HCT116 (cell line): ENCODE measurements around the gene DPH2. TPM values are rescaled to one million over a fixed set of nuclear protein-coding genes. Genes with fewer than 3 reads are reported as not detected.

Source experiments
- ATAC-seq: fragments of 200-7000 bp; cut with Tn5 transposase; 2 replicates; pipeline ENCODE4 v1.9.1; 2020; ENCODE audit warnings: mild to moderate bottlenecking, moderate library complexity
- BruUV-seq: library from RNA; stranded (reverse); fragments of 400-500 nt; replicated peaks from 2 replicates; lab custom pipeline; 2021; lab: Mats Ljungman, UMichigan
- CTCF ChIA-PET: fragments of 300-600 bp; sonication (Branson Sonifier 250); formaldehyde crosslinking; loops from one replicate; lab custom pipeline; 2021; ENCODE audit warnings: antibody characterized with exemption; lab: Charles Lee
- POLR2A ChIA-PET: fragments of 300-600, 350-600 bp; sonication (Branson Sonifier 250); formaldehyde crosslinking; loops from one replicate; lab custom pipeline; 2021; ENCODE audit warnings: antibody characterized with exemption; lab: Charles Lee
- RAD21 ChIA-PET, 2 experiments: fragments of 300-600 bp; sonication (Branson Sonifier 250); formaldehyde crosslinking; loops; one replicate each; lab custom pipeline; 2023; ENCODE audit warnings: low total read pairs in 2 of 2; ENCODE audit not compliant: uncharacterized antibody in 2 of 2, unreplicated experiment in 2 of 2, low non-redundant PET in 1 of 2; lab: Charles Lee
- DNase-seq: peaks from one replicate; pipeline ENCODE4 v3.0.0-alpha.2; 2010; ENCODE audit warnings: low read depth, low spot score
- H2AFZ ChIP-seq: fragments of 200-600 bp; shearing (Covaris generic), sonication (generic); 2 replicates; pipeline ENCODE4 v1.6.1; 2017; ENCODE audit warnings: low read depth, mixed run types, mixed read lengths, antibody characterized with exemption, low read length; ENCODE audit not compliant: poor library complexity, severe bottlenecking
- H3K27ac ChIP-seq: 2 replicates; pipeline ENCODE4 v1.5.1; 2012; ENCODE audit warnings: low read depth, low read length
- H3K27me3 ChIP-seq: fragments of 200-600 bp; sonication (generic); 2 replicates; pipeline ENCODE4 v1.6.1; 2016; ENCODE audit warnings: mixed run types, low read length, mixed read lengths; ENCODE audit not compliant: insufficient read depth
- H3K36me3 ChIP-seq, 2 experiments: fragments of 200-500 bp in 1 of 2; fragments of 200-600 bp in 1 of 2; sonication (Bioruptor generic) in 1 of 2; sonication (generic) in 1 of 2; 2 replicates each; pipeline versions ENCODE4 v1.5.1 to v1.6.1; 2014 to 2016; ENCODE audit warnings: low read length in 2 of 2, inconsistent platforms in 1 of 2, mixed read lengths in 1 of 2, mixed run types in 1 of 2; ENCODE audit not compliant: insufficient read depth in 2 of 2, control insufficient read depth in 1 of 2
- H3K4me1 ChIP-seq, 2 experiments: fragments of 200-600 bp in 1 of 2; sonication (generic) in 1 of 2; 2 replicates each; pipeline versions ENCODE4 v1.5.1 to v1.6.1; 2012 to 2017; ENCODE audit warnings: low read length in 2 of 2, inconsistent platforms in 1 of 2, mild to moderate bottlenecking in 1 of 2, mixed read lengths in 1 of 2, mixed run types in 1 of 2, moderate library complexity in 1 of 2; ENCODE audit not compliant: insufficient read depth in 2 of 2, control insufficient read depth in 1 of 2
- H3K4me2 ChIP-seq: fragments of 200-600 bp; sonication (generic); 2 replicates; pipeline ENCODE4 v1.6.1; 2017; ENCODE audit warnings: mixed run types, low read length, mixed read lengths
- H3K4me3 ChIP-seq, 2 experiments: fragments of 200-600 bp in 1 of 2; sonication (generic) in 1 of 2; replicated peaks in 1 of 2; 2 replicates each; pipeline ENCODE4 v1.5.1; 2011 to 2016; ENCODE audit warnings: low read length in 2 of 2, control low read depth in 1 of 2, low read depth in 1 of 2, mild to moderate bottlenecking in 1 of 2, mixed read lengths in 1 of 2, mixed run types in 1 of 2
- H3K79me2 ChIP-seq: fragments of 200-600 bp; sonication (generic); 2 replicates; pipeline ENCODE4 v1.6.1; 2017; ENCODE audit warnings: mild to moderate bottlenecking, mixed run types, low read length, moderate library complexity, mixed read lengths; ENCODE audit not compliant: insufficient read depth
- H3K9ac ChIP-seq: fragments of 200-600 bp; sonication (generic); 2 replicates; pipeline ENCODE4 v1.6.1; 2016; ENCODE audit warnings: low read length, mixed read lengths
- H3K9me2 ChIP-seq: fragments of 200-600 bp; sonication (generic), shearing (Covaris generic); 2 replicates; pipeline ENCODE4 v1.6.1; 2017; ENCODE audit warnings: mixed run types, mild to moderate bottlenecking, moderate library complexity; ENCODE audit not compliant: insufficient read depth
- H3K9me3 ChIP-seq, 2 experiments: fragments of 200-500 bp in 1 of 2; fragments of 200-600 bp in 1 of 2; sonication (Bioruptor generic) in 1 of 2; sonication (generic) in 1 of 2; 2 replicates each; pipeline ENCODE4 v1.6.1; 2014 to 2017; ENCODE audit warnings: low read length in 2 of 2, mixed read lengths in 2 of 2, inconsistent platforms in 1 of 2, low read depth in 1 of 2, mild to moderate bottlenecking in 1 of 2, mixed run types in 1 of 2, moderate library complexity in 1 of 2; ENCODE audit not compliant: control insufficient read depth in 1 of 2, insufficient read depth in 1 of 2
- H4K20me1 ChIP-seq: fragments of 200-600 bp; sonication (generic), shearing (Covaris generic); 2 replicates; pipeline ENCODE4 v1.6.1; 2017; ENCODE audit warnings: mixed run types, mild to moderate bottlenecking, moderate library complexity; ENCODE audit not compliant: insufficient read depth
- ATF3 ChIP-seq: IDR thresholded peaks from 2 replicates; pipeline ENCODE4 v1.6.1; 2012
- CBX3 ChIP-seq: IDR thresholded peaks from 2 replicates; pipeline ENCODE4 v1.6.1; 2012; ENCODE audit warnings: low read depth
- CEBPB ChIP-seq: IDR thresholded peaks from 2 replicates; pipeline ENCODE4 v1.6.1; 2012; ENCODE audit warnings: low read depth
- CTCF ChIP-seq, 3 experiments: fragments of 200-600 bp in 1 of 3; sonication (generic) in 1 of 3; IDR thresholded peaks in 2 of 3; conservative IDR thresholded peaks in 1 of 3; 2 replicates each; pipeline ENCODE4 v1.5.1; 2012 to 2017; ENCODE audit warnings: low read depth in 2 of 3, low read length in 2 of 3, antibody characterized with exemption in 1 of 3, borderline replicate concordance in 1 of 3, control low read depth in 1 of 3, mild to moderate bottlenecking in 1 of 3, mixed read lengths in 1 of 3, mixed run types in 1 of 3, moderate library complexity in 1 of 3; ENCODE audit not compliant: insufficient read depth in 1 of 3
- EGR1 ChIP-seq: IDR thresholded peaks from 2 replicates; pipeline ENCODE4 v1.6.1; 2012; ENCODE audit warnings: low read depth
- ELF1 ChIP-seq: IDR thresholded peaks from 2 replicates; pipeline ENCODE4 v1.6.1; 2012; ENCODE audit warnings: low read depth, borderline replicate concordance
- FOSL1 ChIP-seq: IDR thresholded peaks from 2 replicates; pipeline ENCODE4 v1.6.1; 2012; ENCODE audit warnings: low read depth
- MAX ChIP-seq: IDR thresholded peaks from 2 replicates; pipeline ENCODE4 v1.6.1; 2012
- POLR2A ChIP-seq: IDR thresholded peaks from 2 replicates; pipeline ENCODE4 v1.7.0; 2011; ENCODE audit warnings: borderline replicate concordance; ENCODE audit not compliant: insufficient read depth, insufficient read length; ENCODE audit errors: extremely low read depth
- POLR2AphosphoS5 ChIP-seq: IDR thresholded peaks from 2 replicates; pipeline ENCODE4 v1.6.1; 2011; ENCODE audit warnings: mild to moderate bottlenecking, low read depth, low read length, moderate library complexity
- RAD21 ChIP-seq: IDR thresholded peaks from 2 replicates; pipeline ENCODE4 v1.6.1; 2012; ENCODE audit warnings: low read depth, mild to moderate bottlenecking
- REST ChIP-seq: IDR thresholded peaks from 2 replicates; pipeline ENCODE4 v1.6.1; 2012; ENCODE audit warnings: low read depth
- SIN3A ChIP-seq: IDR thresholded peaks from 2 replicates; pipeline ENCODE4 v1.6.1; 2012; ENCODE audit warnings: low read depth
- SRF ChIP-seq: IDR thresholded peaks from 2 replicates; pipeline ENCODE4 v1.6.1; 2012; ENCODE audit warnings: low read depth
- TCF7L2 ChIP-seq: IDR thresholded peaks from 2 replicates; pipeline ENCODE4 v1.7.0; 2011; ENCODE audit warnings: borderline replicate concordance, inconsistent platforms; ENCODE audit not compliant: insufficient read depth, insufficient read length; ENCODE audit errors: extremely low read depth
- YY1 ChIP-seq: IDR thresholded peaks from 2 replicates; pipeline ENCODE4 v1.6.1; 2011; ENCODE audit warnings: low read length, low read depth, moderate library complexity, mild to moderate bottlenecking; ENCODE audit not compliant: insufficient replicate concordance; ENCODE audit errors: extremely low read depth
- ZBTB33 ChIP-seq: IDR thresholded peaks from 2 replicates; pipeline ENCODE4 v1.6.1; 2011; ENCODE audit warnings: mild to moderate bottlenecking, low read length, moderate library complexity; ENCODE audit not compliant: insufficient replicate concordance; ENCODE audit errors: extremely low read depth
- ZFX ChIP-seq: fragments of 450-650 bp; IDR thresholded peaks from 2 replicates; pipeline ENCODE4 v1.6.1; 2017
- ZNF274 ChIP-seq: fragments of 200-500 bp; sonication (Bioruptor generic); IDR thresholded peaks from 2 replicates; pipeline ENCODE4 v1.6.1; 2014; ENCODE audit warnings: mild to moderate bottlenecking, low read depth, low read length, inconsistent platforms
- intact Hi-C: fragments of 100-400 bp; cut with micrococcal nuclease; formaldehyde crosslinking; loops from 2 replicates; pipeline ENCODE4 v1.10.0; 2022
- total RNA-seq: library from RNA; stranded (reverse); gene quantifications from one replicate; pipeline ENCODE4 v1.2.1, GENCODE V29; 2021; ENCODE audit not compliant: unreplicated experiment

Gene DPH2
- total RNA-seq, 1 experiment from 2014 or later: 53.2 TPM

GRCh38 chr1:43981636-43982035 is 11.8 kb downstream of the DPH2 start:
- TF ChIP-seq CBX3: no peak
- no peak for TF ChIP-seq REST
- TF ChIP-seq ZBTB33: no peak
- TF ChIP-seq RAD21: no peak
- no peak for TF ChIP-seq POLR2A
- TF ChIP-seq ELF1: no peak
- no peak for TF ChIP-seq POLR2AphosphoS5
- TF ChIP-seq SIN3A: no peak
- no peak for TF ChIP-seq SRF
- no peak for TF ChIP-seq EGR1
- TF ChIP-seq ZNF274: no peak
- TF ChIP-seq TCF7L2: no peak
- no peak for TF ChIP-seq YY1
- TF ChIP-seq ATF3: no peak
- no peak for TF ChIP-seq CTCF (IDR thresholded peaks at IDR 0.05 in 2 of 3, conservative IDR thresholded peaks at IDR 0.05 in 1 of 3; ENCODE audit: borderline replicate concordance in 1 of 3, insufficient read depth in 1 of 3, low read depth in 2 of 3, low read length in 2 of 3)
- TF ChIP-seq ZFX: no peak
- no peak for TF ChIP-seq MAX
- no peak for TF ChIP-seq FOSL1
- TF ChIP-seq CEBPB: no peak
- H3K79me2 ChIP-seq: peaks cover 63% of the 10 kb centered on the region
- ChIA-PET CTCF (no interaction called here), RAD21 (no interaction called here), POLR2A (no interaction called here)
- ATAC-seq: no peak
- no peak overlapping the region for H3K4me2 ChIP-seq
- no peak overlapping the region for H2AFZ ChIP-seq
- no peaks in the 10 kb centered on the region for H3K9me3 ChIP-seq
- H4K20me1 ChIP-seq: no peaks in the 10 kb centered on the region
- H3K27ac ChIP-seq: no peak overlapping the region; the same call in 1 of the 2 replicates
- H3K36me3 ChIP-seq: peaks cover 11 to 56% of the 10 kb centered on the region in 2 experiments; a peak in 3 of 4 replicates
- H3K9ac ChIP-seq: no peak overlapping the region
- no peak for DNase-seq
- H3K27me3 ChIP-seq: no peaks in the 10 kb centered on the region
- intact Hi-C loops: no loop called here
- H3K9me2 ChIP-seq: no peaks in the 10 kb centered on the region
- peaks cover 7 to 32% of the 10 kb centered on the region in 2 experiments; a peak in 3 of 4 replicates for H3K4me1 ChIP-seq
- no peak overlapping the region for H3K4me3 ChIP-seq
- no TSS peak for BruUV-seq
